Measurements from ENCODE around the gene GRIP2.

GRCh38 chr3:14454639-14455310 is 85.4 kb downstream of the GRIP2 start:
- TF ChIP-seq CTCF (IDR thresholded peaks at IDR 0.05; ENCODE audit: low read length): no peak
- no peak for TF ChIP-seq EZH2 (IDR thresholded peaks at IDR 0.05; ENCODE audit: borderline replicate concordance, low read length)

Measured in OCI-LY1 (cell line).